ENCODE data around the gene AKAP13.
"Not testable (repeated sequence)": the region's sequence is repeated elsewhere in the genome, so short reads cannot be mapped to it uniquely, and the experiment has no call there.

GRCh38 chr15:85348048-85348766, 32.2 kb upstream of the AKAP13 start:
- not testable (repeated sequence) for TF ChIP-seq CTCF, POLR2A (IDR thresholded peaks at IDR 0.05)

All from testis (tissue), 2 donors.